EL (cell line): ENCODE data around the gene HMGCS1.
"Not testable (repeated sequence)": the region's sequence is repeated elsewhere in the genome, so short reads cannot be mapped to it uniquely, and the experiment has no call there.

Experiments used
- DNase-seq: peaks from one replicate; pipeline ENCODE4 v3.0.0-alpha.2; 2016

Gene HMGCS1

GRCh38 chr5:43312076-43312661 is 1.0 kb downstream of the HMGCS1 start:
- DNase-seq, result no peak

- DNase-seq, result no peak
These were observed 3.6 kb downstream of the HMGCS1 start for GRCh38 chr5:43309637-43310036.

GRCh38 chr5:43309122-43309521 is 4.1 kb downstream of the HMGCS1 start:
- DNase-seq, result no peak

GRCh38 chr5:43306954-43307353 is 6.3 kb downstream of the HMGCS1 start:
- not testable (repeated sequence) for DNase-seq

- DNase-seq, result peak; percentile 70
These were observed 7.2 kb downstream of the HMGCS1 start for GRCh38 chr5:43305948-43306565.

- no peak for DNase-seq
These were observed 8.7 kb downstream of the HMGCS1 start for GRCh38 chr5:43304525-43304924.

- no peak for DNase-seq
These were observed 10.0 kb downstream of the HMGCS1 start for GRCh38 chr5:43303242-43303641.

- DNase-seq, result no peak
These were observed 10.7 kb downstream of the HMGCS1 start for GRCh38 chr5:43302481-43302880.

- DNase-seq, result no peak
These were observed 11.5 kb downstream of the HMGCS1 start for GRCh38 chr5:43301653-43302091.

GRCh38 chr5:43300112-43300511 is 13.1 kb downstream of the HMGCS1 start:
- no peak for DNase-seq

GRCh38 chr5:43298443-43298842 is 14.8 kb downstream of the HMGCS1 start:
- DNase-seq, result no peak

GRCh38 chr5:43296835-43297234 is 16.4 kb downstream of the HMGCS1 start:
- no peak for DNase-seq

- DNase-seq, result no peak
These were observed 18.0 kb downstream of the HMGCS1 start for GRCh38 chr5:43295202-43295601.

- DNase-seq, result peak; percentile 76
These were observed 19.0 kb downstream of the HMGCS1 start for GRCh38 chr5:43294226-43294625.

- DNase-seq, result no peak
These were observed 22.5 kb downstream of the HMGCS1 start for GRCh38 chr5:43290726-43291125.

- DNase-seq, result no peak
These were observed 24.9 kb downstream of the HMGCS1 start for GRCh38 chr5:43288269-43288831.

GRCh38 chr5:43287493-43287892 is 25.7 kb downstream of the HMGCS1 start:
- no peak for DNase-seq

GRCh38 chr5:43286623-43287022 is 26.6 kb downstream of the HMGCS1 start:
- DNase-seq, result no peak

GRCh38 chr5:43281840-43282658 is 31.2 kb downstream of the HMGCS1 start:
- peak; percentile 61 for DNase-seq

- DNase-seq, result no peak
These were observed 33.5 kb downstream of the HMGCS1 start for GRCh38 chr5:43279548-43280274.

GRCh38 chr5:43275391-43275790 is 37.8 kb downstream of the HMGCS1 start:
- DNase-seq, result no peak

- no peak for DNase-seq
These were observed 38.6 kb downstream of the HMGCS1 start for GRCh38 chr5:43274435-43275114.
